ENCODE results near the gene ARSI.

The ARSI gene

GRCh38 chr5:150309101-150309885 is 6.6 kb upstream of the ARSI start:
- in situ Hi-C loops (cut with MboI; ENCODE audit: low sequenced_read_pairs), result no loop called here

DNA sequence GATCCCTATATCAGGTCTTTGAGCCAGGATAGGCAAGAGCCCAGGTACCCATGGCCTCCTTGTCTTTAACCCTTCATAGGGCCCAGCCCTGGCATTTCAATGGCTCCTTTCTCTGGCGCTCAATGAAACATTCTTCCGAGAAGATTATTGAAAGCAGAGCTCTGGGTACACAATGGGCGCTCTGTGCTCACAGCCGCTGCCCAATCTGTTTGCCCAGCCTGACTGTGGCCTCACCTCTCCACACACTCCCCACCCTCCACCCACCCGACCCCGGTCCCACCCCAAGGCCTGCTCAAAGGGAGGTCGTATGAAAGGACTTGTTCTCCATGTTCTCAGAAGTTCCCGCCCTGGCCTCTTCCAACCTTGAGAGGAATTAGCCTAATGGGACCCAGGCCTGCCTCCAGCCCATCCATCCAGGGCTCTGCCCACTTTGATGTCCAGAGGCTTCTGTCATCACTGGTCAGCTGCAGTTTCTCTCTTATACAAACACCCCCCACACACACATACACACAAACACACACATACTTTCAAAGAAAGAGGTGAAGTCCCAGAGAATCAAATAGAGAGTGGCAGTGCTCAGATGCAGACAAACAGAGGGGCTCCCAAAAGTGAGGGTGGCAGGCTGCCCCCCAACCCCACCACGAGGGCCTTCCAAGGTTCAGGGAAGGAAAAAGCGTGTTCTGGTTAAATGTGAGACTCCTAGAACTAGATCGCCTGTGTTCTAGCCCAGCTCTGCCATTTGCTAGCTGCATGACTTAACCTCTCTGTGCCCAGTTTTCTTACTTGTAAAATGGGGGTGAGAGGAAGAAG is 5.1 kb upstream of the ARSI start:
- in situ Hi-C loops (cut with MboI; ENCODE audit: low sequenced_read_pairs), result no loop called here

GRCh38 chr5:150306775-150307174 is 4.1 kb upstream of the ARSI start:
- in situ Hi-C loops (cut with MboI; ENCODE audit: low sequenced_read_pairs), result no loop called here

- in situ Hi-C loops (cut with MboI; ENCODE audit: low sequenced_read_pairs), result no loop called here
These were observed 2.9 kb upstream of the ARSI start for GRCh38 chr5:150305557-150305956.

DNA sequence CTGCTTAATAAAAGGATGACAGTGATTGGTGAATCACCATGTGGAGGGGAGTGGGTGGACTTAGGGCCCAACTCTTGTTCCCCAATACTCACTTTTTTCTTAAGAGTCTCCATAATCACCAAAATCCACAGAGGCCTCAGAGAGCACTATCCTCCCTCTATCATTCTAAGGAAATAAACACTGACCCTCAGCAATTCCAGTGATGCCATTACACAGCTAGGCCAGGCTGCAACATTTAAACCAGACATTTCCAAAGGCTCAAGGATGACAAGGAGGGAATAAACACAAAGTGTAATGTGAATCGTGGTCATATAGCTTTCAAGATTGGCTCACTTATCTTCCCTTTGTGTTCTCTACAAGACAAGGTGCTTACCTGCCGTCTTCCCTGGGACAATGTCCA is 2.4 kb upstream of the ARSI start:
- in situ Hi-C loops (cut with MboI; ENCODE audit: low sequenced_read_pairs), result no loop called here

- in situ Hi-C loops (cut with MboI; ENCODE audit: low sequenced_read_pairs), result no loop called here
These were observed 1.9 kb upstream of the ARSI start for GRCh38 chr5:150304481-150305081.

DNA sequence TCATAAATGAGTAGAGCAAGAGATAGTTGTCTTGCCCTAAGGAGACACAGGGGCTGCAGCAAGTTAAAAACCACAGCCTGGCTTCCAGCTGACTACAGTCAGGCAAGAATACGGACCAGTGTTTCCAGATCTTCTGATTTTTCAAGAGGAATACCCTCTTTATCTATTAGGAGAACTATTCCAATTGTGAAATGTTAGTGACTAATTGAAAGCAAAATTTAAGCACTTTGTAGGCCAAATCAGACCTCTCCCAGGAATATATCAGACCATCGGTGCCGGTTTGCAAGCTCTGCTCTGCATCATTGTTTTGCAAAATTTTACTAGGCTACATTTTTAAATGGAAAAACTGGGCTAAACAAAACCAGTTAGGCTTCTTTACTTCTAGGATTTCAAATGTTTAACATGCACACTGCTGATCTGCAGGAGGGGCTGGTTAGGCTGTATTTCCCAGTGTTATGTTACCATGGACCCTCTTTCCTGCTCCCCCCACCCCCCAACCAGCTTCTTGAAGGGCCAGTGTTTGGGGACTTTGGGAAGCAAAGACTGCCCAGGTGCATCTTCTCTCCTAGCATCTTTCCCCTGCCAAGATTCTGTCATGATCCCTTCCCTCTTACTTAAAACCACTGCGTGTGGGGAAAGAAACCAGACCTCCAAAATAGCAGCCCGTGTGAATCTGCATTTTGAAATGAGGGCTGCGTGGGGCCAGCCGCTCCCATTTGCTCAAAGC is 1.1 kb upstream of the ARSI start:
- in situ Hi-C loops (cut with MboI; ENCODE audit: low sequenced_read_pairs), result no loop called here

GRCh38 chr5:150303070-150303615 is 438 bp upstream of the ARSI start:
- in situ Hi-C loops (cut with MboI; ENCODE audit: low sequenced_read_pairs), result no loop called here

GRCh38 chr5:150301901-150302300 is 804 bp downstream of the ARSI start:
- in situ Hi-C loops (cut with MboI; ENCODE audit: low sequenced_read_pairs), result no loop called here

- in situ Hi-C loops (cut with MboI; ENCODE audit: low sequenced_read_pairs), result no loop called here
These were observed 1.6 kb downstream of the ARSI start for GRCh38 chr5:150301170-150301505.

DNA sequence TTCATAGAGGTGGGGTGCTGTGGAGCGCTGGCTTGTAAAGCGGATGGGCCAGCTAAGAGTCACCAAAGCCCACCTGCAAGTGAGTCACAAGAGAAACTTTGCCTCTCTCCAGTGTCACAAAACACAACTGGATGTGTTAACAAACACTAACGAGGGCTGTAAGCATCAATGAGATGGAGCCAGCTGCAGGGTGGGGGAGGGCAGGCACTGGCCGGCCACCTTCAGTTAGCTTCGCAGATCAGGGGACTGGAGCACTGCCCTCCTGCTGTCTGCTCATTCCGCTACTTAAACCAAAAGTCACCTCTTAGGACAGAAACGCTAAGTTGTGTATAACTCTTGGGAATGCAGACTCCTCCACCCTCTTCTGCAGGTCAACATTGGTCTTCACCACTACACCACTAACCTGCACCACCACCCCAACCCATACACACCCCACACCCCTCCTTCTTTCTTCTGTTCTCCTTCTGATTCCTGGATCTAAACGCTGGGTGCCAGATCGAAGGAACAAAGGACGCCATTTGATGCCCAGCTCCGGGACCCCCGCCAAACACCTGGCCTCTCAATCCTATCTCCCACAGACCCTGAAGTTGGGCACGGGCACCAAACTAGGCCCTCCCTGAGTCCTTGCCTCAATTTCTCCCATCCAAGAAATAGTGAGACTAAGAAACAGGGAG is 2.1 kb downstream of the ARSI start:
- in situ Hi-C loops (cut with MboI; ENCODE audit: low sequenced_read_pairs), result no loop called here

DNA sequence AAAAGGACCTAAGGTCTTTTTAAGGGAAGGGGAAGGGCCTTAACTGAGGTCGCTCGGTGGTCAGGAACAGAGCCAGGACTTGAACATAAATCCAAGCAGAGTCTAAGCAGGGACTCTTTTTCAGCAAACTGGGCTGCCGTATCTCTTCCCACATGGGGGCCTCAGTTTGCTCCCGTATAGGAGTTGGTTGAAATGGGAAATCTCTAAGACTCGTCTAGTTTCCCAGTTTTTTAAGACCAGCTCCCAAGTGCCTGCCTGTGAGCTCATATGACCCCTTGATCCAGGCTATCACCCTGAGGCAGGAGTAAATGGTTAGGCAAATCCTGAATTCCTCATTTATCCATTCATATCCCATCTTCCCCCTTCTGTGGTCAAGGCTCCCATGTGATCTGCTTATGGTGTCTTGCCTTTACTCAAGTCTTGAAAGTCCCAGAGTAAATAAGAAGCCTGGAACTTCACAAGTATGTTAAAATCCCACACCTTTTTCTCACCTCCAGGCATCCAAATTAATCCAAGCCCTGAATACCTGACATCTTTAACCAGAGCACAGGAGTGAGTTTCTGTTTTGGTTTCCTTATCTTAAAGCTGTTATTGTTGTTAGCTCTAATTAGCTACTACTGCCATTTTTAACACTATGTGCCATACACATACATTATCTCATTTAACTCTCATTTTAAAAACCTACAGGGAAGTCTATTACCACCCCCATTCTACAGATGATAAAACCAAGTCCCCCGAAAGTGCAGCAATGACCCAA is 3.0 kb downstream of the ARSI start:
- in situ Hi-C loops (cut with MboI; ENCODE audit: low sequenced_read_pairs), result no loop called here

DNA sequence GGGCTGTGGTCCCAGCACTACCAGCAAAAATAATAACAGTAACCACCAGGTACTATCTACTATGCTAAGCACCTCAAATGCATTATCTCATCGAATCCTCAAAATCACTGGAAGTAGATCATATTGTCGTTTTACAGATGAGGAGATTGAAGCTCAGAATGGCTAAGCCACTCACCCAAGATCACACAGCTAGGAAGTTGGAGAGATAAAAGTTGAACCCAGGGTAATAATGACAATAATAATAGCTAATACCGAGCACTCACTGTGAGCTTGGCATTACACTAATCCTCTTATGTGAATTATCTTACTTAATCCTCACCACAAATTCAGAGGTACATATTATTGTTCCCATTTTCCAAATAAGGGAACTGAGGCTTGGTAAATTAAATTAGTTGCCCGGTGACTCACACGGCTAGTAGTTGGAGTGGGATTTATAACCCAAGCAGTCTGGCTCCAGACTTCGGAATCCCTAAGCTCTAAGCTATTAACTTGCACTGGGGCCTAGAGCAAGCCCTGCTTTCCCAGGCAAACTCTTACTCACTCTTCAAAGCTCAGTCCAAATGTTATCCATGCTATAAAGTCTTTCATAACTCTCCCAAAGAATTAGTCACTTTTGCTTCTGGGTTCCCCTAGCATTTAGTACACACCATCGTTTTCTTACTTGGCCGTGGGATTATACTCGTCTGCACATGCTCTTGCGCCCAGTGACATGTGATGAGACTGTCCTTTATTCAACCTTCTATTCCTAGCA is 3.8 kb downstream of the ARSI start:
- in situ Hi-C loops (cut with MboI; ENCODE audit: low sequenced_read_pairs), result no loop called here

DNA sequence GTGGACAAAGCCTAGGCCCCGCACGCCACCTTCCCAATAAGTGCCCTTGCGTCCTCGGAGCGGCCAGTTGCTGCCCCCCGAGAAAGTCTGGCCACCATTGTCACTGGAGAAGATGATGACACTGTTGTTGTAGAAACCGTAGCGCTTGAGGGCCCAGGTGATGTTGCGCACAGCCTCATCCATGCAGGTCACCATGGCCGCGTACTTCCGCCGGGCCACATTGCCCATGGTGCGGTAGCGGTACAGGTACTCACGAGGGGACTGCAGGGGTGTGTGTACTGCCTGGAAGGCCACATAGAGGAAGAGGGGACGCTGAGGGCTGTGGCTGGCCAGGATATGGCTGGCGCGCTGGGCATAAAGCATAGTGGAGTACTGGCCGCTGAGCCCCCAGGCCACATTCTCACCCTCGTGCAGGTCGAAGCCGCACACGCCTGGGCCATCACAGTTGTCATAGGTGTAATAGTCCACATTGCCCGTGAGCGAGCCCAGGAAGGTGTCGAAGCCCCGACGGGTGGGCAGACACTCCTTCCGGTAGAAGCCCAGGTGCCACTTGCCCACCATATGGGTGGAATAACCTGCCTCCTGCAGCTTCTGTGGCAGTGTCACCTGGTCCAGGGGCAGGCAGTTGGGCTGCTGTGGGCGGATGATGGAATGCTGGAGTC is 4.6 kb downstream of the ARSI start:
- in situ Hi-C loops (cut with MboI; ENCODE audit: low sequenced_read_pairs), result no loop called here

GRCh38 chr5:150297236-150297890 is 5.3 kb downstream of the ARSI start:
- in situ Hi-C loops (cut with MboI; ENCODE audit: low sequenced_read_pairs), result no loop called here

DNA sequence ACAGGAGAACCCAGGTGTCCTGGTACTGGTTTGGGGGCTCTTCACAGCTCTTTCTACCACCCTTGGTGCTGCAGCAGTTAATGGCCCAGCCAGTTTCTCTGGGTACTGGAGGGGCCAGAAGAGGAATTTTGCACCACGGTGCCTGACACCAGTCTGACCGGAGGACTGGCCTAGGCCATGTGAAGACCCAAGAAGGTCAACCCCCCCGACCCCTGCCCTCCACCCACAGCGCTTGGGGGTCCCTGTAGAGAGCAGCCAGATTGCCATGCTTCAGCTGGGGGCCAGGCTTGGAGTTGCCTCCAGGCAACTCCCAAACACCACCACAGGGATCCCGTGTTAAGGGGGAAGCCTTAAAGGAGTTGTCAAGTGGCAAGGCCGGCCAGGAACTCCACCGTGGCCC is 6.2 kb downstream of the ARSI start:
- in situ Hi-C loops (cut with MboI; ENCODE audit: low sequenced_read_pairs), result no loop called here

DNA sequence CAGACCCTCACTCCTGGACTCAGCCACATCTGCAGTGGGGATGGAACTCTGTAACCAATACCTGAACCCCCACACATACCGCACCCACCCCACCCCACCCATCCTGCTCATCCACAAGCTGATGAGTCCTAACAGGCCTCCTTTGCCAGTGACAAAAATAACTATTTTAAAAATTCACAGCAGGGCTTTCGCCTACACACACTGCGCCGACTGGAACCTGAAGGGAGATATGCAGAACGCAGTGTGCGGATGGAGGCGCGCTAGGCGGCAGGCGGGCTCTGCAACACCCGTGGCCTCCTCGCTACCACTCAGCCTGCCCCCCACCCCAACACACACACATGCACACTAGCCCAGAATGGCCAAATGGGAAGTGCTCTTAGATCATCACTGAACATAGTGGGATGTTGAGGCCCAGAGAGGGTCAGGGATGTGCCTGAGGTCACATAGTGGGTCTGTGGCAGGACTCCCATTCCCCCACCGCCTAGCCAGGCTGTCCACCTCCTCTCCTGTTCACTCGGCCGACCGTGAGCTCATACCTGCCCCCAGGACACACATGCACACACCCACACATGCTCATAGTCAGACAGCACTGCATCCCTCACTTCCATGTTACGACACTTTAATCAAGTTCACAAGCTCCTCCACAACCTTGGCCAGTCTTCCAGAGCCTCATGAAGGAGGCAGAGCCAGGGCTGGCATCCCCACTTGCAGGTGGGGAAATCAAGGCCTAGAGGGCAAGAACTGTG is 6.8 kb downstream of the ARSI start:
- in situ Hi-C loops (cut with MboI; ENCODE audit: low sequenced_read_pairs), result no loop called here
